Neural cell (in vitro differentiated cells): Measurements from ENCODE around the gene PTPRN2. TPM values are rescaled to one million over a fixed set of nuclear protein-coding genes. Genes with fewer than 3 reads are reported as not detected.

Experiments used
- H2AFZ ChIP-seq: fragments of 200-600, 300-800 bp; sonication (generic), shearing (Covaris generic); 2 replicates; pipeline ENCODE4 v1.6.0; 2014; ENCODE audit warnings: low read depth, mild to moderate bottlenecking, antibody characterized with exemption, low read length, moderate library complexity
- H3F3A ChIP-seq: fragments of 200-600 bp; shearing (Covaris generic); 2 replicates; pipeline ENCODE4 v1.6.1; 2016; ENCODE audit warnings: mild to moderate bottlenecking, moderate library complexity, mixed read lengths, antibody characterized with exemption, low read length; ENCODE audit not compliant: insufficient read depth, poor library complexity, severe bottlenecking
- H3K27ac ChIP-seq: fragments of 200-600, 300-800 bp; sonication (generic), shearing (Covaris generic); 2 replicates; pipeline ENCODE4 v1.5.1; 2014; ENCODE audit warnings: mild to moderate bottlenecking, low read length, moderate library complexity
- H3K27me3 ChIP-seq: fragments of 300-800, 200-600 bp; sonication (generic), shearing (Covaris generic); 2 replicates; pipeline ENCODE4 v1.6.0; 2014; ENCODE audit warnings: mild to moderate bottlenecking, low read depth, low read length, moderate library complexity; ENCODE audit not compliant: insufficient read depth
- H3K36me3 ChIP-seq: fragments of 300-800, 200-600 bp; sonication (generic), shearing (Covaris generic); 2 replicates; pipeline ENCODE4 v1.5.1; 2014; ENCODE audit warnings: mild to moderate bottlenecking, antibody characterized with exemption, low read length, moderate library complexity; ENCODE audit not compliant: insufficient read depth
- H3K4me2 ChIP-seq: fragments of 300-800, 200-600 bp; sonication (generic), shearing (Covaris generic); 2 replicates; pipeline ENCODE4 v1.6.0; 2014; ENCODE audit warnings: mild to moderate bottlenecking, low read length
- H3K4me3 ChIP-seq: fragments of 300-800, 200-600 bp; sonication (generic), shearing (Covaris generic); 2 replicates; pipeline ENCODE4 v1.5.1; 2014; ENCODE audit warnings: mild to moderate bottlenecking, low read length, moderate library complexity
- H3K79me2 ChIP-seq: fragments of 200-600 bp; shearing (Covaris generic); replicated peaks from 2 replicates; pipeline ENCODE4 v1.6.0; 2014; ENCODE audit warnings: mild to moderate bottlenecking, low read length, moderate library complexity; ENCODE audit not compliant: insufficient read depth
- H3K9ac ChIP-seq: fragments of 300-800, 200-600 bp; sonication (generic), shearing (Covaris generic); 2 replicates; pipeline ENCODE4 v1.6.1; 2016; ENCODE audit warnings: mild to moderate bottlenecking, low read length, mixed read lengths
- H3K9me2 ChIP-seq: fragments of 200-600 bp; shearing (Covaris generic); 2 replicates; pipeline ENCODE4 v1.6.1; 2016; ENCODE audit warnings: mild to moderate bottlenecking, low read length, mixed read lengths; ENCODE audit not compliant: insufficient read depth
- H3K9me3 ChIP-seq: fragments of 200-600, 300-800 bp; sonication (generic), shearing (Covaris generic); 2 replicates; pipeline ENCODE4 v1.6.1; 2016; ENCODE audit warnings: mild to moderate bottlenecking, mixed run types, low read length, moderate library complexity, mixed read lengths
- H4K20me1 ChIP-seq: fragments of 200-600 bp; shearing (Covaris generic); 2 replicates; pipeline ENCODE4 v1.6.1; 2016; ENCODE audit warnings: mild to moderate bottlenecking, mixed run types; ENCODE audit not compliant: insufficient read depth
- CTCF ChIP-seq: fragments of 450-650 bp; IDR thresholded peaks from 2 replicates; pipeline ENCODE4 v1.5.1; 2014; ENCODE audit warnings: antibody characterized with exemption, mild to moderate bottlenecking, moderate library complexity; ENCODE audit not compliant: poor library complexity, severe bottlenecking
- EP300 ChIP-seq: fragments of 450-650 bp; conservative IDR thresholded peaks from 2 replicates; pipeline ENCODE4 v1.6.1; 2014; ENCODE audit warnings: antibody characterized with exemption, mild to moderate bottlenecking, moderate library complexity; ENCODE audit not compliant: poor library complexity, severe bottlenecking
- EZH2 ChIP-seq: fragments of 200-600, 300-800 bp; shearing (Covaris generic), sonication (generic); IDR thresholded peaks from 2 replicates; pipeline ENCODE4 v1.6.1; 2014; ENCODE audit warnings: antibody characterized with exemption, low read length, borderline replicate concordance, mild to moderate bottlenecking; ENCODE audit not compliant: insufficient read depth, poor library complexity, severe bottlenecking
- MXI1 ChIP-seq: fragments of 450-650 bp; conservative IDR thresholded peaks from 2 replicates; pipeline ENCODE4 v1.6.1; 2014; ENCODE audit warnings: antibody characterized with exemption, mild to moderate bottlenecking; ENCODE audit not compliant: poor library complexity, severe bottlenecking
- POLR2AphosphoS5 ChIP-seq: IDR thresholded peaks from 2 replicates; pipeline ENCODE4 v1.6.1; 2012
- RAD21 ChIP-seq: fragments of 450-650 bp; conservative IDR thresholded peaks from 2 replicates; pipeline ENCODE4 v1.6.1; 2014; ENCODE audit warnings: antibody characterized with exemption, mild to moderate bottlenecking, moderate library complexity
- SMC3 ChIP-seq: fragments of 450-650 bp; conservative IDR thresholded peaks from 2 replicates; pipeline ENCODE4 v1.6.1; 2014; ENCODE audit warnings: antibody characterized with exemption, mild to moderate bottlenecking, moderate library complexity; ENCODE audit not compliant: poor library complexity
- TAF1 ChIP-seq: IDR thresholded peaks from 2 replicates; pipeline ENCODE4 v1.6.1; 2012; ENCODE audit warnings: low read depth
- polyA plus RNA-seq: library from polyadenylated mRNA; depleted of rRNA; stranded (reverse); fragments of >200 nt; gene quantifications from 2 replicates; pipeline ENCODE4 v1.2.3, GENCODE V29; 2014
- TF ChIP-seq, protein P1 (sequence below): IDR thresholded peaks from 2 replicates; pipeline ENCODE4 v1.6.1; 2012; ENCODE audit warnings: borderline replicate concordance

Gene PTPRN2
- polyA plus RNA-seq, 1 donor from 2014 or later: 31.0 TPM

DNA sequence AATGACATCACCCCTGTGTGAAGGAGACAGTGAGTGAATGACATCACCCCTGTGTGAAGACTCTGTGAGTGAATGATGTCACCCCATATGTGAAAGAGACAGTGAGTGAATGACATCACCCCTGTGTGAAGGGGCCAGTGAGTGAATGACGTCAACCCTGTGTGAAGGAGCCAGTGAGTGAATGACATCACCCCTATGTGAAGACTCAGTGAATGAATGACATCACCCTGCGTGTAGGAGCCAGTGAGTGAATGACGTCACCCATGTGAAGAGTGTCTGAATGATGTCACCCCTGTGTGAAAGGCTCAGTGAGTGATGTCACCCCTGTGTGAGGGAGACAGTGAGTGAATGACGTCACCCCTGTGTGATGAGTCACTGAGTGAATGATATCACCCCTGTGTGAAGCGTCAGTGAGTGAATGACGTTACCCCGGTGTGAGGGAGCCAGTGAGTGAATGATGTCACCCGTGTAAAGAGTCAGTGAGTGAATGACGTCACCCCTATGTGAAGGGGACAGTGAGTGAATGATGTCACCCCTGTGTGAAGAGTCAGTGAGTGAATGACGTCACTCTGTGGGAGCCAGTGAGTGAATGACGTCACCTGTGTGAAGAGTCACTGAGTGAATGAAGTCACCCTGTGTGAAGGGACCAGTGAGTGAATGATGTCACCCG, 478.1 kb downstream of the PTPRN2 start:
- Histone ChIP-seq H3K4me3 (no peak overlapping the region), H3K9me2 (no peaks in the 10 kb centered on the region), H3K27me3 (no peaks in the 10 kb centered on the region), H3K4me2 (no peak overlapping the region), H3F3A (no peaks in the 10 kb centered on the region), H3K9ac (no peak overlapping the region), H3K9me3 (no peaks in the 10 kb centered on the region), H3K36me3 (peaks cover 10% of the 10 kb centered on the region), H2AFZ (no peak overlapping the region), H3K27ac (no peak overlapping the region), H3K79me2 (no peaks in the 10 kb centered on the region), H4K20me1 (no peaks in the 10 kb centered on the region)
- no peak for TF ChIP-seq CTCF
- no peak for TF ChIP-seq EP300
- TF ChIP-seq POLR2AphosphoS5: no peak
- TF ChIP-seq, protein P1, sequence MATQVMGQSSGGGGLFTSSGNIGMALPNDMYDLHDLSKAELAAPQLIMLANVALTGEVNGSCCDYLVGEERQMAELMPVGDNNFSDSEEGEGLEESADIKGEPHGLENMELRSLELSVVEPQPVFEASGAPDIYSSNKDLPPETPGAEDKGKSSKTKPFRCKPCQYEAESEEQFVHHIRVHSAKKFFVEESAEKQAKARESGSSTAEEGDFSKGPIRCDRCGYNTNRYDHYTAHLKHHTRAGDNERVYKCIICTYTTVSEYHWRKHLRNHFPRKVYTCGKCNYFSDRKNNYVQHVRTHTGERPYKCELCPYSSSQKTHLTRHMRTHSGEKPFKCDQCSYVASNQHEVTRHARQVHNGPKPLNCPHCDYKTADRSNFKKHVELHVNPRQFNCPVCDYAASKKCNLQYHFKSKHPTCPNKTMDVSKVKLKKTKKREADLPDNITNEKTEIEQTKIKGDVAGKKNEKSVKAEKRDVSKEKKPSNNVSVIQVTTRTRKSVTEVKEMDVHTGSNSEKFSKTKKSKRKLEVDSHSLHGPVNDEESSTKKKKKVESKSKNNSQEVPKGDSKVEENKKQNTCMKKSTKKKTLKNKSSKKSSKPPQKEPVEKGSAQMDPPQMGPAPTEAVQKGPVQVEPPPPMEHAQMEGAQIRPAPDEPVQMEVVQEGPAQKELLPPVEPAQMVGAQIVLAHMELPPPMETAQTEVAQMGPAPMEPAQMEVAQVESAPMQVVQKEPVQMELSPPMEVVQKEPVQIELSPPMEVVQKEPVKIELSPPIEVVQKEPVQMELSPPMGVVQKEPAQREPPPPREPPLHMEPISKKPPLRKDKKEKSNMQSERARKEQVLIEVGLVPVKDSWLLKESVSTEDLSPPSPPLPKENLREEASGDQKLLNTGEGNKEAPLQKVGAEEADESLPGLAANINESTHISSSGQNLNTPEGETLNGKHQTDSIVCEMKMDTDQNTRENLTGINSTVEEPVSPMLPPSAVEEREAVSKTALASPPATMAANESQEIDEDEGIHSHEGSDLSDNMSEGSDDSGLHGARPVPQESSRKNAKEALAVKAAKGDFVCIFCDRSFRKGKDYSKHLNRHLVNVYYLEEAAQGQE: no peak
- TF ChIP-seq RAD21: no peak
- TF ChIP-seq EZH2: no peak
- no peak for TF ChIP-seq MXI1
- TF ChIP-seq SMC3: no peak
- no peak for TF ChIP-seq TAF1

GRCh38 chr7:158108646-158109293, 478.9 kb downstream of the PTPRN2 start:
- H4K20me1 ChIP-seq: no peaks in the 10 kb centered on the region
- TF ChIP-seq SMC3 (no peak), POLR2AphosphoS5 (no peak), TAF1 (no peak), EP300 (no peak), RAD21 (no peak), MXI1 (no peak), EZH2 (no peak), CTCF (no peak)
- TF ChIP-seq, protein P1: no peak
- no peak overlapping the region for H3K4me2 ChIP-seq
- H3F3A ChIP-seq: no peaks in the 10 kb centered on the region
- H3K9me2 ChIP-seq: no peaks in the 10 kb centered on the region
- no peak overlapping the region for H3K27ac ChIP-seq
- no peaks in the 10 kb centered on the region for H3K27me3 ChIP-seq
- no peaks in the 10 kb centered on the region for H3K79me2 ChIP-seq
- H2AFZ ChIP-seq: no peak overlapping the region
- H3K4me3 ChIP-seq: no peak overlapping the region
- H3K9ac ChIP-seq: no peak overlapping the region
- H3K36me3 ChIP-seq: peaks cover 10% of the 10 kb centered on the region
- no peaks in the 10 kb centered on the region for H3K9me3 ChIP-seq
